AG09309 (cell line): Measurements from ENCODE around the gene CMIP.

Experiments
- DNase-seq: peaks from one replicate; pipeline ENCODE4 v3.0.0-alpha.2; 2010; ENCODE audit warnings: low read depth
- H3K4me3 ChIP-seq: 2 replicates; pipeline ENCODE4 v1.5.1; 2011; ENCODE audit warnings: mild to moderate bottlenecking, low read depth, low read length, moderate library complexity; ENCODE audit not compliant: control insufficient read depth
- TF ChIP-seq, protein P1 (sequence below): IDR thresholded peaks from 2 replicates; pipeline ENCODE4 v1.5.1; 2011; ENCODE audit warnings: mild to moderate bottlenecking, low read depth, low read length, inconsistent platforms; ENCODE audit not compliant: insufficient read depth, control insufficient read depth; ENCODE audit errors: missing control alignments

The CMIP gene

DNA sequence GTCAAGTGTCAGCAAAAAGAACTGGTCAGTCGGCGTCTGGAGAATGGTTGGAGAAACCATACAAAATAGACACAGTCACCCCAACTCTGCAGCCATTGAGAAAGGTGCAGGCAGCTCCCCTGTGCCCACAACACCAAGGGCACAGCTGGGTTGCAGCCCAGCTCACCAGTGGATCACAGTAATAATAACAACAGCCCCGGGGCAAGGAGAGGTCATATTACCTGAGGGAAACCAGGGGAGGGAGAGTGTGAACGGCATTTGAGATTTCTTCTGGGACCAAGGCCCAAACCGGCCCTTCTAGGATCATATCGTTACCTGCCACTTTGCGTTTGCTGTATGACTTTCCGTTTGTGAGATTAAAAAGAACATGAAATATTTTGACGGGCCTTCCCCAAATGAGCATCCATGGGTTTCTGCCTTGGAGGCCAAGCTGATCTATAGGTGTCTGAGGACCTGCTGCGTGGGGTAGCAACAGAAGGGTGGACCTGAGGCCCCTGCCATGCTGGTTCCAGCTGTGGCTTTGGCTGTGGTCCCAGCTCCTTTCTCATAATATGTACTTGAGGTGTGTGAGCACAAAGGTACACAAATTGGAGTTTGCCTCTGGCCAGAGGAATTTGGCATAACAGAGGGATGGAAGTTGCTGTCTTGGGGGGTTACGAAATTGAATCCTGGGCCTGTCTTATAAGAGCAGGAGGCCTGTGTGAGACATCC lies 154.6 kb downstream of the CMIP start:
- no peak overlapping the region for H3K4me3 ChIP-seq
- TF ChIP-seq, protein P1, sequence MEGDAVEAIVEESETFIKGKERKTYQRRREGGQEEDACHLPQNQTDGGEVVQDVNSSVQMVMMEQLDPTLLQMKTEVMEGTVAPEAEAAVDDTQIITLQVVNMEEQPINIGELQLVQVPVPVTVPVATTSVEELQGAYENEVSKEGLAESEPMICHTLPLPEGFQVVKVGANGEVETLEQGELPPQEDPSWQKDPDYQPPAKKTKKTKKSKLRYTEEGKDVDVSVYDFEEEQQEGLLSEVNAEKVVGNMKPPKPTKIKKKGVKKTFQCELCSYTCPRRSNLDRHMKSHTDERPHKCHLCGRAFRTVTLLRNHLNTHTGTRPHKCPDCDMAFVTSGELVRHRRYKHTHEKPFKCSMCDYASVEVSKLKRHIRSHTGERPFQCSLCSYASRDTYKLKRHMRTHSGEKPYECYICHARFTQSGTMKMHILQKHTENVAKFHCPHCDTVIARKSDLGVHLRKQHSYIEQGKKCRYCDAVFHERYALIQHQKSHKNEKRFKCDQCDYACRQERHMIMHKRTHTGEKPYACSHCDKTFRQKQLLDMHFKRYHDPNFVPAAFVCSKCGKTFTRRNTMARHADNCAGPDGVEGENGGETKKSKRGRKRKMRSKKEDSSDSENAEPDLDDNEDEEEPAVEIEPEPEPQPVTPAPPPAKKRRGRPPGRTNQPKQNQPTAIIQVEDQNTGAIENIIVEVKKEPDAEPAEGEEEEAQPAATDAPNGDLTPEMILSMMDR: no peak
- DNase-seq: no peak

DNA sequence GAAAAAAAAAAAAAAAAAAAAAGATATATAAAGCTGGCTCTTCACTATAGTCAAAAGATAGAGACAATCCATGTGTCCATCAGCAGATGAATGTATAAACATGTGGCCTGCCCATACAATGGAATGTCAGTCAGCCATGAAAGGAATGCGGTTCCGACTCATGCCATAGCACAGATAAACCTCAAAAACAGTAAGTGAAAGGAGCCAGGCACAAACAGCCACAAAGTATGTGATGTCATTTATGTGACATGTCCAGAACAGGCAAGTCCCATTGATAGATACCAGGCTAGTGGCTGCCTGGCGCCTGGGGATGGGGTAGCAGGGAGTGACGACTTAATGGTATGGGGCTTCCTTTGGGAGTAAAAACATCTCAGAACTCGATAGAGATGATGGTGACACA lies 155.7 kb downstream of the CMIP start:
- DNase-seq: no peak
- no peak overlapping the region for H3K4me3 ChIP-seq
- TF ChIP-seq, protein P1: no peak

DNA sequence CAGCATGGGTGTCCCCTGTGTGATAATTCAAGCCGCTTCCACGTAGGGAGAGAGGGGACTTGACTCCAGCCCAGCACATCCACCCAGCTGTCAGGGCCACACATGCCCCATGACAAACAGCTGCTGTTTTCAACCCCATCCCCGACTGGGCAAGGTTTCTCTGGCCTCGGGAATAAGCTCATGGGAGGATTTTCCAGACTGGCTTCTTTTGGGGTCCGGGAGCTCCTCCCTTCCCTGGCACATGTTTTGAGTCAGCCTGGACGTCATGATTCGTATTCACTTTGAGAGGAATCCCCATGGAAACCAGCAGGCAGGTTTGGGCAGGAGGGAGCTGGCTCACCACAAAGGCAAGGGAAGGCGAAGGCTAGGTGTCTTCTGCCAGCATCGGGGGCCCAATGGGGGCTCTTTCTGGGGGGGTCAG lies 156.4 kb downstream of the CMIP start:
- no peak overlapping the region for H3K4me3 ChIP-seq
- no peak for DNase-seq

DNA sequence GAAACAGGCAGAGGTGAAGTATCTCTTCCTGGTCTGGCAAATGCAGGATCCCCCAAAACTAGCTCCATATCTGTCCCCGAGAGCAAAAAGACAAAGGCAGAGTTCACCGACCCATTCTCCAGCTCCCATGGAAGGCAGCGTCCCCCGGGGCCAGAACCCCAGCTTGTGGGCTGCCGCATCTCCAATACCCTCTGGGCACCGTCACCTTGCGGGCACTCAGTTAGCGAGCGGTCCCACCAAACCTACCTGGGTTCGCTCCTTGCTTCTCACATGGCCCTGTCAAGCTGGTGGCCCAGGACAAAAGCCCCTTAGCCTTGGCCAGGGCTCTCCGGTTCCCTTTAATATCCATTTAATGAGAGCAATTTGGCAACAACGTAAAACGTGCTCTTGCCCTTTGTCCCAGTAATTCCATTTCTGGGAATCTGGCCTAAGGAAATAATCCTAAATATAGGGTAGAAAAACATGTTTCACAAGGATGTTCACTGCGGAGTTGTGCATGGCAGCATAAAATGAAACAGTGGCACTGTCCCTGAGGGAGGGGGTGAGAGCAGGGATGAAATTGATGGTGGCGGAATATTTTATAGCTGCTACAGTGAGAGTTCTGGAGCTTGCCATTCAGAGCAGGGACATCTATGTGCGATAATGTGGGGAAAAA lies 157.1 kb downstream of the CMIP start:
- TF ChIP-seq, protein P1: no peak
- no peak for DNase-seq
- no peak overlapping the region for H3K4me3 ChIP-seq

More for the DNA sequence above, 156.4 kb downstream of the CMIP start:
- TF ChIP-seq, protein P1: no peak

DNA sequence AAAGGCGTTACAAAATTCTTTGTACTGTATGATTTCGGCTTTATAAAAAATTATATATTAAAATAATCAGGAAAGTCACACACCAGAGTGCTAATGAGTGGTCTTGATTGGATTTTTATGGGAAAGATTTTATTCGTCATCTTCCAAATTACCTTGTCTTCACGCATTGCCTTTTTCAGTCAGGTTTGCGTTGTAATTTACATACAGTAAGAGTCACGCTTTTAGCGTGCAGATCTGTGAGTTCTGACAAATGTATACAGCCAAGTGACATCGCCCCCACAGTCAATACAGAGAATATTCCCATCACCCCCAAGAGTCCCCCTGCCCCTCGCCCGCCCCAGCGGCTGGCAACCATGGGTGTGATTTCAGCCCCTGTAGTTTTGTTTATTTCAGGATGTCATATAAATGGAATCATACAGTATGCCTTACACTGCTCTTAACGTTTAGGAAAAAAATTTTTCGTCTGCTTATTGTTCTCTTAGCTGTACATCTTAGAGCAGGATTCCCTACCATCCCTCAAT lies 157.7 kb downstream of the CMIP start:
- TF ChIP-seq, protein P1: no peak
- DNase-seq: no peak
- H3K4me3 ChIP-seq: no peak overlapping the region

DNA sequence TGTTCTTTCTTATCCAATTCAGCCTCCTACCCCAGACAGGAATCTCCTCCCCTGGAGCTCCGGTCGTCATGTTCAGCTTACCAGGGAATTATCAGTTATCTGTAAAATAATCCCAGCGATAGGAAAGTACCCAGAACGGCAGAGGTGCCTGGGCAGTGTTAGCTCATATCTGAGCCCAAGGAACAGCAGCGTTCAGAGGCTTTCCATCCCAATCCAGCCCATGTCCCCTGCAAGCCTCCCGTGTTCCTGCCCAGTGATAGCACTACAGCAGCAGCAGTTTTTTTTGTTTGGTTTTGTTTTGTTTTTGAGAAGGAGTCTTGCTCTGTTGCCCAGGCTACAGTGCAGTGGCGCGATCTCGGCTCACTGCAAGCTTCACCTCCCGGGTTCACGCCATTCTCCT lies 158.2 kb downstream of the CMIP start:
- no peak for DNase-seq
- no peak overlapping the region for H3K4me3 ChIP-seq
- TF ChIP-seq, protein P1: no peak

DNA sequence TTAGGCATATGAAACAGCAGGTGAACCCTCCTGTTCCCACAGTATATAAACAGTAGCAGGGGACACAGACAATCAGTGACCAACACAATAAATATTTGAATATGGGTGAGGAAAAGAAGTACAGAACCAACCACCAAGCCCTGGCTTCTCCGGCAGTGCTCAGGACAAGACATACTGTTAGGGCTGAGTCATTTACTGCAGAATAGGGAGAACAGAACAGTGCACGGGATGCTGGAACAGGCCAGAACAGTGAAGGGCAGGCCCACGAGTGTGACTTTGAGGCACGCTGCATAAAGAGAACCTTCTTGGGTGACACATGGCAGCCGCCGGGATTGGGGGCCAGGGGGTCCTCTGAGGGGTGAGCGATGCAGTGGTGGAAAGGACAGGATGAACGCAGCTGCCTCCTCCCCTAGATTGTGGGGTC lies 160.4 kb downstream of the CMIP start:
- DNase-seq: no peak
- H3K4me3 ChIP-seq: no peak overlapping the region
- TF ChIP-seq, protein P1: no peak
